Measurements from ENCODE around the gene MAVS.

- TF ChIP-seq POLR2A (IDR thresholded peaks at IDR 0.05) (peak; percentile 85 to 92), CTCF (IDR thresholded peaks at IDR 0.05) (peak in 5 of 6 experiments; percentile 18 to 48 (median 40))
Observed at GRCh38 chr20:3888622-3889488, 42.2 kb downstream of the MAVS start, which contains the start of gene PANK2.
